ENCODE measurements around the gene HERC5.
A peak's percentile ranks its signal among the peaks of the same experiment; 100 is the strongest.
"Not testable (repeated sequence)": the region's sequence is repeated elsewhere in the genome, so short reads cannot be mapped to it uniquely, and the experiment has no call there.

The HERC5 gene

GRCh38 chr4:88447371-88448095 lies 9.4 kb upstream of the HERC5 start:
- DNase-seq (ENCODE audit: low read depth): no peak
- TF ChIP-seq CTCF (IDR thresholded peaks at IDR 0.05; ENCODE audit: insufficient read depth, low read depth, low read length, missing control alignments): no peak
- no peak overlapping the region for H3K4me3 ChIP-seq (ENCODE audit: low read depth, low read length)

- H3K4me3 ChIP-seq (ENCODE audit: low read depth, low read length); DNase-seq (ENCODE audit: low read depth): not testable (repeated sequence)
Measured at GRCh38 chr4:88448211-88448765, 8.6 kb upstream of the HERC5 start.

- no peak overlapping the region for H3K4me3 ChIP-seq (ENCODE audit: low read depth, low read length)
- DNase-seq (ENCODE audit: low read depth): no peak
- TF ChIP-seq CTCF (IDR thresholded peaks at IDR 0.05; ENCODE audit: insufficient read depth, low read depth, low read length, missing control alignments): no peak
Measured at GRCh38 chr4:88448889-88449288, 8.0 kb upstream of the HERC5 start.

- DNase-seq (ENCODE audit: low read depth): no peak
- TF ChIP-seq CTCF (IDR thresholded peaks at IDR 0.05; ENCODE audit: insufficient read depth, low read depth, low read length, missing control alignments): no peak
- H3K4me3 ChIP-seq (ENCODE audit: low read depth, low read length): no peak overlapping the region
Measured at GRCh38 chr4:88449290-88449689, 7.6 kb upstream of the HERC5 start.

GRCh38 chr4:88451205-88451604 lies 5.7 kb upstream of the HERC5 start:
- H3K4me3 ChIP-seq (ENCODE audit: low read depth, low read length): no peak overlapping the region
- DNase-seq (ENCODE audit: low read depth): no peak
- no peak for TF ChIP-seq CTCF (IDR thresholded peaks at IDR 0.05; ENCODE audit: insufficient read depth, low read depth, low read length, missing control alignments)

GRCh38 chr4:88452912-88453311 lies 4.0 kb upstream of the HERC5 start:
- no peak overlapping the region for H3K4me3 ChIP-seq (ENCODE audit: low read depth, low read length)
- no peak for TF ChIP-seq CTCF (IDR thresholded peaks at IDR 0.05; ENCODE audit: insufficient read depth, low read depth, low read length, missing control alignments)

GRCh38 chr4:88457307-88458103 lies 586 bp downstream of the HERC5 start:
- peak overlapping the region; percentile 97 for H3K4me3 ChIP-seq (ENCODE audit: low read depth, low read length)
- no peak for TF ChIP-seq CTCF (IDR thresholded peaks at IDR 0.05; ENCODE audit: insufficient read depth, low read depth, low read length, missing control alignments)
- DNase-seq (ENCODE audit: low read depth): peak; percentile 43

More at GRCh38 chr4:88452912-88453311, 4.0 kb upstream of the HERC5 start:
- DNase-seq (ENCODE audit: low read depth): no peak
